GM23248 (cell line): ENCODE data around the gene LMF1. TPM values are rescaled to one million over a fixed set of nuclear protein-coding genes. Genes with fewer than 3 reads are reported as not detected.
A peak's percentile ranks its signal among the peaks of the same experiment; 100 is the strongest.

Experiments
- DNase-seq: peaks from one replicate; pipeline ENCODE4 v3.0.0-alpha.2; 2015
- H2AFZ ChIP-seq: fragments of 200-600 bp; sonication (generic); 2 replicates; pipeline ENCODE4 v1.6.1; 2016; ENCODE audit warnings: antibody characterized with exemption
- H3F3A ChIP-seq: fragments of 200-600 bp; sonication (generic); 2 replicates; pipeline ENCODE4 v1.6.1; 2016; ENCODE audit warnings: mild to moderate bottlenecking, antibody characterized with exemption, mixed run types; ENCODE audit not compliant: insufficient read depth
- H3K27ac ChIP-seq: fragments of 200-600 bp; sonication (generic); 2 replicates; pipeline ENCODE4 v1.5.1; 2016; ENCODE audit warnings: mild to moderate bottlenecking
- H3K27me3 ChIP-seq: fragments of 200-600 bp; sonication (generic); replicated peaks from 2 replicates; pipeline ENCODE4 v1.6.1; 2016; ENCODE audit warnings: mild to moderate bottlenecking; ENCODE audit not compliant: insufficient read depth
- H3K36me3 ChIP-seq: fragments of 200-600 bp; sonication (generic); 2 replicates; pipeline ENCODE4 v1.6.1; 2016; ENCODE audit warnings: low read depth, mild to moderate bottlenecking
- H3K4me1 ChIP-seq: fragments of 200-600 bp; sonication (generic); 2 replicates; pipeline ENCODE4 v1.6.1; 2016; ENCODE audit warnings: mild to moderate bottlenecking; ENCODE audit not compliant: insufficient read depth
- H3K4me2 ChIP-seq: fragments of 200-600 bp; sonication (generic); one replicate; pipeline ENCODE4 v1.6.1; 2016; ENCODE audit warnings: mild to moderate bottlenecking; ENCODE audit not compliant: unreplicated experiment
- H3K4me3 ChIP-seq: fragments of 200-600 bp; sonication (generic); 2 replicates; pipeline ENCODE4 v1.5.1; 2016; ENCODE audit warnings: mild to moderate bottlenecking
- H3K79me2 ChIP-seq: fragments of 200-600 bp; sonication (generic); 2 replicates; pipeline ENCODE4 v1.6.1; 2016; ENCODE audit warnings: mild to moderate bottlenecking; ENCODE audit not compliant: insufficient read depth
- H3K9ac ChIP-seq: fragments of 200-600 bp; sonication (generic); 2 replicates; pipeline ENCODE4 v1.6.1; 2016; ENCODE audit warnings: mild to moderate bottlenecking
- H3K9me2 ChIP-seq: fragments of 200-600 bp; sonication (generic); 2 replicates; pipeline ENCODE4 v1.6.1; 2016; ENCODE audit warnings: mixed run types, mild to moderate bottlenecking, moderate library complexity; ENCODE audit not compliant: insufficient read depth
- H3K9me3 ChIP-seq: fragments of 200-600 bp; sonication (generic); one replicate; pipeline ENCODE4 v1.6.1; 2017; ENCODE audit warnings: low read depth
- H4K20me1 ChIP-seq: fragments of 200-600 bp; sonication (generic); 2 replicates; pipeline ENCODE4 v1.6.0; 2016; ENCODE audit not compliant: insufficient read depth
- EZH2 ChIP-seq: fragments of 200-600 bp; sonication (generic); IDR thresholded peaks from 2 replicates; pipeline ENCODE4 v1.6.1; 2018; ENCODE audit warnings: antibody characterized with exemption, mild to moderate bottlenecking; ENCODE audit not compliant: insufficient read depth, poor library complexity, severe bottlenecking
- EZH2phosphoT487 ChIP-seq: fragments of 200-600 bp; sonication (generic); IDR thresholded peaks from 2 replicates; pipeline ENCODE4 v1.6.1; 2018; ENCODE audit warnings: antibody characterized with exemption, moderate library complexity, mild to moderate bottlenecking, low read depth; ENCODE audit not compliant: insufficient read depth
- WGBS, 2 experiments: methylation state at CpG; one replicate each; pipeline ENCODE4 v1.1.6; 2015 to 2017; ENCODE audit warnings: low lambda C conversion rate in 2 of 2, low coverage in 1 of 2; ENCODE audit errors: missing lambda C conversion rate in 2 of 2; 5-methylcytosine and 5-hydroxymethylcytosine counted together
- in situ Hi-C: fragments of 300-500 bp; cut with MboI; formaldehyde crosslinking; loops from 2 replicates; pipeline ENCODE4 v1.15.0; 2020
- polyA plus RNA-seq: library from polyadenylated mRNA; unstranded; fragments of >200 nt; fragmentation: Nextera tagmentation; extraction: Ambion mirVana; gene quantifications from 2 replicates; pipeline ENCODE4 v1.2.1, GENCODE V29; 2016
- total RNA-seq: library from RNA; depleted of rRNA; stranded (reverse); fragments of >200 nt; shearing (Covaris generic); gene quantifications from 2 replicates; pipeline ENCODE4 v1.2.3, GENCODE V29; 2014

The LMF1 gene
- total and polyA plus RNA-seq, 2 experiments from 2014 or later: 23.1 to 53.0 TPM

DNA sequence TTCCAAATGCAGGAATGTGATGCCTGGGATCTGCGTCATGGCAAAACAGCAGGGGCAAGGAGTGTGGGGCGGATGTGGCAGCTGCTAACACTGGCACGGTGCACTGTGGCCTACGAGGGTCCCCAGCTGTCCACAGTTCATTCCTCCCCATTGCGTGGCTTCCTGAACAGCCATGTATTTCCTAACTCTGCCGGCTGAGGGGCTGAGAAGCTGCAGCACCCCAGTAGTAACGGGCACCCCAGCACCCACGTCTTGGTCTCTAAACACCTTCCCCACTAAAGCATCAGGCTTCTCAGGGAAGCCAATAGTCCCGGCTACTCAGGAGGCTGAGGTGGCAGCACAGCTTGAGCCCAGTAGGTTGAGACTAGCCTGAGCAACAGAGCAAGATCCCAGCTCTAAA, 47.6 kb downstream of the LMF1 start:
- Histone ChIP-seq H3K4me1 (peaks cover 15% of the 10 kb centered on the region), H3K9me3 (no peaks in the 10 kb centered on the region), H3K27ac (no peak overlapping the region), H3K9me2 (no peaks in the 10 kb centered on the region), H3K4me3 (no peak overlapping the region), H3K9ac (no peak overlapping the region), H3K79me2 (no peaks in the 10 kb centered on the region), H3K36me3 (no peaks in the 10 kb centered on the region), H4K20me1 (no peaks in the 10 kb centered on the region), H2AFZ (no peak overlapping the region), H3K27me3 (no peaks in the 10 kb centered on the region), H3F3A (peaks cover 12% of the 10 kb centered on the region; the same call in 1 of the 2 replicates), H3K4me2 (no peak overlapping the region)
- no peak for DNase-seq
- 91 to 93% methylated on average over 9 of the region's 9 CpGs for WGBS, 2 experiments
- in situ Hi-C loops: no loop called here
- TF ChIP-seq EZH2phosphoT487 (no peak), EZH2 (no peak)

DNA sequence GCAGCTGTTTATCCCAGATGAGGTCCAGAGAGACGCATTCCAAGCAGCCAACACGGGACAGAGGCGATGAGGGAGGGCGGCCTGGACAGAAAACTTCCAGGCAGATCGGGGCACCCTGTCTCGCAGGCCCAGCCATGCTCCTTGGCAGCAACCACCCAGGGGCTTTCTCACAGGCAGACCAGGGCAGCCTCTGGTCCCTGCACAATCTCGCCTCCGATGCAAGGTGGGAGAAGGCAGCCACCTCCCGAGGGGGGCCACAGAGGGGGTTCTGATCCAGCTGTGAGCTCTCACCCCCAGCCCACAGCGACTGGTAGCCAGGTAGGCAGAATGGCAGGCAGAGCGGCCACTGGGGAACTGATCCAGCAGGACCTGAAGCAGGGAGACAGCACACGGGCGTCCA, 48.7 kb downstream of the LMF1 start:
- Histone ChIP-seq H3K9me3 (no peaks in the 10 kb centered on the region), H3K36me3 (no peaks in the 10 kb centered on the region), H3F3A (peaks cover 12% of the 10 kb centered on the region; the same call in 1 of the 2 replicates), H2AFZ (no peak overlapping the region), H3K27ac (no peak overlapping the region), H3K79me2 (no peaks in the 10 kb centered on the region), H3K4me2 (no peak overlapping the region), H3K9me2 (no peaks in the 10 kb centered on the region), H3K9ac (no peak overlapping the region), H4K20me1 (no peaks in the 10 kb centered on the region), H3K27me3 (no peaks in the 10 kb centered on the region), H3K4me1 (peaks cover 15% of the 10 kb centered on the region), H3K4me3 (no peak overlapping the region)
- TF ChIP-seq EZH2 (no peak), EZH2phosphoT487 (no peak)
- in situ Hi-C loops: no loop called here
- 94 to 98% methylated on average over 13 of the region's 13 CpGs for WGBS, 2 experiments
- DNase-seq: no peak

DNA sequence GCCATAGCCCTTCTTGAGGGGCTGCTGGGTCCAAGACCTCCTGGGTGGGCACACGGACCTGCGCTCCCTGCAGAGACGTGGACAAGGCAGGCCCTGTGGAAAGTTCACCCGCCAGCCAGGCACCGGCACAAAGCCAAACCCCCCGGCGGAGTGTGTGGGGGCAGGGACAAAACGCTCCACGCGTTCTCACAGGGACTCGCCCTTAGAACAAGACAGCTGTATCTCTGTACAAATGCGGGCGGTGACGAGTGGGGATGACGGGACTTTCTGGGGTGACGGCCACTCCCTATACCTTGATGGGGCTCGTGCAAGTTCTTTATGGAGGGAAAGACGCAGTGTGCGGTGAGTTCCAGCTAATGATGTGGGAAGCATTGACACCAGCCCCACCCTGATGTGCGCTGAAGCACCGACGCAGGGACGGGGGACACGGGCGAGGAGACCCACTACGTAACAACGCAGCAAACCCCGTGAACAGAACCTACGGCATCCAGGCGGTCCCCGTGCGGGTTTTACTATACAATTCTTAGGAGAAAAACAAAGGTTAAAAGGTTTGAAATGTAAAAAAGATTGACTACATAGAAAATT, 49.4 kb downstream of the LMF1 start:
- peaks cover 12% of the 10 kb centered on the region; the same call in 1 of the 2 replicates for H3F3A ChIP-seq
- no peaks in the 10 kb centered on the region for H4K20me1 ChIP-seq
- WGBS, 2 experiments: 93 to 97% methylated on average over 32 of the region's 32 CpGs
- no peak overlapping the region for H3K4me3 ChIP-seq
- H3K4me1 ChIP-seq: peaks cover 15% of the 10 kb centered on the region
- H3K36me3 ChIP-seq: no peaks in the 10 kb centered on the region
- no peak overlapping the region for H3K4me2 ChIP-seq
- 0 out of 2 replicates have a peak overlapping the region, but pooled peaks have one; percentile 61 for H3K9ac ChIP-seq
- no peak overlapping the region for H2AFZ ChIP-seq
- no peaks in the 10 kb centered on the region for H3K79me2 ChIP-seq
- in situ Hi-C loops: no loop called here
- H3K9me3 ChIP-seq: no peaks in the 10 kb centered on the region
- H3K27ac ChIP-seq: peak overlapping the region; percentile 71
- no peaks in the 10 kb centered on the region for H3K27me3 ChIP-seq
- DNase-seq: no peak
- H3K9me2 ChIP-seq: no peaks in the 10 kb centered on the region
- TF ChIP-seq EZH2phosphoT487: no peak
- TF ChIP-seq EZH2: no peak

DNA sequence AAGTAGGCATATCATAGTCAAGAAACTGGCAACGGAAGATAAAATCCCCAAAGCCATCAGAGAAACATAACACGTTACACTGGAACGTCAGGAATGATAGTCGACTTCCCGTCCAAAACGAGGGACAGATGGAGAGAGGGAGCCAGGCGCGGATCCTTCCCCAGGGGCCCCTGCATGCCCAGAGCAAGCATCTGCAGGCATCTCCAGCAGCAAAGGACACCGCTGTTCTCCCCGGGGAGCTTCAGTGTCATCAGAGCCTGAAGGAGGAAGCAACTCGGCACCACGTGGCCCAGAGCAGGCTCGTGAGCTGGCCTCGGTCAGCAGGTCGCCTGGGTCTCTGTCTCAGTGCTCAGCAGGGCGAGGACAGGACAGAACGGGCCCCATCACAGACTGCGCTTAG, 50.1 kb downstream of the LMF1 start:
- Histone ChIP-seq H3K9ac (peak overlapping the region; percentile 61), H3K27ac (peak overlapping the region; percentile 71)

More for the DNA sequence above, 50.1 kb downstream of the LMF1 start:
- Histone ChIP-seq H2AFZ (peak overlapping the region; percentile 70), H3K79me2 (no peaks in the 10 kb centered on the region), H3K9me2 (no peaks in the 10 kb centered on the region), H3K4me1 (peaks cover 15% of the 10 kb centered on the region), H3K4me2 (peak overlapping the region; percentile 49), H4K20me1 (no peaks in the 10 kb centered on the region), H3F3A (peaks cover 12% of the 10 kb centered on the region; the same call in 1 of the 2 replicates), H3K27me3 (no peaks in the 10 kb centered on the region), H3K4me3 (no peak overlapping the region), H3K9me3 (no peaks in the 10 kb centered on the region), H3K36me3 (no peaks in the 10 kb centered on the region)
- no peak for TF ChIP-seq EZH2phosphoT487
- no peak for TF ChIP-seq EZH2
- 16 to 23% methylated on average over 18 of the region's 18 CpGs for WGBS, 2 experiments
- peak; percentile 63 for DNase-seq
- in situ Hi-C loops: no loop called here
